HG03139 (cell line): ENCODE results near the gene NFIX.

Experiments used
- ATAC-seq: cut with Tn5 transposase; IDR thresholded peaks from one replicate; pipeline ENCODE4 v1.9.1; 2021; ENCODE audit not compliant: unreplicated experiment

The NFIX gene

GRCh38 chr19:13089139-13089856 is 94.0 kb downstream of the NFIX start:
- ATAC-seq: no peak

GRCh38 chr19:13089857-13090507 is 94.7 kb downstream of the NFIX start:
- no peak for ATAC-seq

GRCh38 chr19:13090511-13091231 is 95.4 kb downstream of the NFIX start:
- no peak for ATAC-seq

DNA sequence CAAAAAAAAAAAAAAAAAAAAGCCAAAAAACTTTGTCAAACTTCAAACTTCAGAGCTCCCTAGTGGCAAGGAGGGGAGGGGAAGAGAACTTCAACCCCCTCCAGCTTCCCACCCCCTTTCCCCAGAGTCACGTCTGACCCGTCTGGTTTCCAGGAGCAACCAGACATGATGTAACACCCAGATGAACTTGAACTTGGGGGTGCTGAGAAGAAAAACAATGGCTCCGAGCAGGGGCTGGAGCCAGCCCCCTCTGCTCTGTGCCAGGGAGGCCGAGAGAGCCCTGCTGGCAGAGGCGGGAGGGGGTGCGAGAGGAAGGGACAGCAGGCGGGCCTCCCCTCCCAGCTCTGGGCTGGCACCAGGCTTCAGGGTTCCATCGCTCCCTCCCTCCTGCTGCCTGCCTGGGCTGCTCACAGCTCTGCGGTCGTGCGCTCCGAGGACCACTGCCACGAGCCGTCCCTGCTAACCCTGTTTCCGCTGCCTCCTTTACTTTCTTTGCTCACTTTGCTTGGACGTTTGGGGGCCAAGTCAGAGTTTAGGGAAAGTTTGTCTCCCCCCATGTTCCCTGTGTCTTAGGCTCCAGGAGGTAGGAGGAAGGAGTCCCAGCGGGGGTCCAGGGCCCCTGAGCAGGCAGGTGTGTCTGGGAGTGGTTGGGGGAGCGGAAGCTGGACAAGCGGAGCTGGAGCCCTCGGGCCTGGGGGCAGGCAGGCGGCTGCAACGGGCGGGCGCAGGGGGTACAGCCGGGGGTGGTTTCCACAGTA is 96.3 kb downstream of the NFIX start:
- ATAC-seq: no peak

GRCh38 chr19:13092158-13092543 is 96.9 kb downstream of the NFIX start:
- no peak for ATAC-seq

DNA sequence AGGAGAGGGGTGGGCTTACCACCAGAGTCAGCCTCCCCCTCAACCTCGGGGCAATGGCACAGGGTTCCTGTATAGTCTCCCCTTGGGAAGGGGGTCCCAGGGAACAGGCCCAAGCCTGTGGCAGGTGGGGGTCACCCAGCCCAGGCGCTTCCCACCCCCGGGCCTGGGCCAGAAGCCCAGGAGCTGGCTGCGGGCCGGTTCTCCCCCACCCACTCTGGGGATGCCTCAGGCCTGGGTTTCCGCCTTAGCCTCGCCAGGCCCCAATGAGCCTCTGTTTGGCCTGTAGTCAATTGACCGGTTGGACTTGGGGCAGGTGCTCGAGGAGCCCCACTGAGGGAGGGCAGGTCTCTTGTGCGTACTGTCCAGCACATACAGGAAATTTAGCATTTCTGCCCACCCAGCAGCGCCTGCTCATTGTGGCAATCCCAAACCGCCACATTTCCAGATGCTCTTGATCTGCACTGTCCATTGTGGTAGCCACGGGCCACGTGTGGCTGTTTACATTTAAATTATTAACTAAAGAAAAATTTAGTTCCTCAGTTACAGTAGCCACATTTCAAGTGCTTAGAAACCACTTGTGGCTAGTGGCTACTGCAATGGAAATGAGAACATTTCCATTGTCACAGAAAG is 97.4 kb downstream of the NFIX start:
- ATAC-seq: no peak

- ATAC-seq: no peak
Measured at GRCh38 chr19:13093407-13094105, 98.3 kb downstream of the NFIX start.

- ATAC-seq: no peak
Measured at GRCh38 chr19:13094106-13094504, 98.8 kb downstream of the NFIX start.

- ATAC-seq: no peak
Measured at GRCh38 chr19:13094771-13095392, 99.6 kb downstream of the NFIX start.

DNA sequence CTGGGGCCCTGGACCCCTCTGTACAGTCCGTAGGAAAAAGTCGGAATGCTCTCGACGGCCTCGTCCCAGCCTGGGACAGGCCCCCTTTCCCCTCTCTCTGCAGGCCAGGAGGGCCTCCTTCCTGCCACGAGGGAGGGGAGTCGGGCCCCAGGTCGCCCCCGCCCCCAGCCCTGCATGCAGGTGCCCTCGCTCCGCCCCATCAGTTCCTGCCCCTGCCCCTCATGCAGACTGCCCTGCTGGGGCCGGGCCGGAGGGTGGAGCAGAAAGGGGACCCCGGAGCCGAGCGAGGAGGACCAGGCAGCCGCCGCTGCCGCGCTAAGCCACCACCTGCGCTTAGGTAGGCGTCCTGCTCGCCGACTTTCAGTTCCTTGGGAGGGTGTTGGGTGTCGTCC is 100.1 kb downstream of the NFIX start:
- ATAC-seq: no peak

GRCh38 chr19:13095934-13096927 is 101.0 kb downstream of the NFIX start:
- no peak for ATAC-seq

DNA sequence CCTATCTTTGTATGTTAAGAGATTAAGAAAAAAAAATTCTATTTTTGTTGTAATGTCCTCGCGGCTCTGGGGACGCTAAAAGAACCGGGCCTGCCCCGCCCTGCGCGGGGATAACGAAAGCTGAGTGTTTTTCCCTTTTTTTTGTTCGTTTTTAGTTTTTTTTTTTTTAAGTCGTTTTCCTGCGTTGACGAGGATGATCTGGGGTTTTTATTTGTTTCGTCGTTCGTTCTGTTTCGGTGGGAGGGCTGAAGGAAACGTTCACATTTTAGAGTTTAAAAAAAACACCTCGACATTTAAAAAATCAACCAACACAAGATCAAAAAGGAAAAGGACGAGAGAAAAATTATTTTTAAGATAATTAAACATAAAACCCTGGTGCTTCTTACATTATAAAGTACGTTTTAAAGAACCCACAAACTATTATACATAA is 101.8 kb downstream of the NFIX start:
- ATAC-seq: no peak

- no peak for ATAC-seq
Measured at GRCh38 chr19:13097463-13098258, 102.4 kb downstream of the NFIX start.

DNA sequence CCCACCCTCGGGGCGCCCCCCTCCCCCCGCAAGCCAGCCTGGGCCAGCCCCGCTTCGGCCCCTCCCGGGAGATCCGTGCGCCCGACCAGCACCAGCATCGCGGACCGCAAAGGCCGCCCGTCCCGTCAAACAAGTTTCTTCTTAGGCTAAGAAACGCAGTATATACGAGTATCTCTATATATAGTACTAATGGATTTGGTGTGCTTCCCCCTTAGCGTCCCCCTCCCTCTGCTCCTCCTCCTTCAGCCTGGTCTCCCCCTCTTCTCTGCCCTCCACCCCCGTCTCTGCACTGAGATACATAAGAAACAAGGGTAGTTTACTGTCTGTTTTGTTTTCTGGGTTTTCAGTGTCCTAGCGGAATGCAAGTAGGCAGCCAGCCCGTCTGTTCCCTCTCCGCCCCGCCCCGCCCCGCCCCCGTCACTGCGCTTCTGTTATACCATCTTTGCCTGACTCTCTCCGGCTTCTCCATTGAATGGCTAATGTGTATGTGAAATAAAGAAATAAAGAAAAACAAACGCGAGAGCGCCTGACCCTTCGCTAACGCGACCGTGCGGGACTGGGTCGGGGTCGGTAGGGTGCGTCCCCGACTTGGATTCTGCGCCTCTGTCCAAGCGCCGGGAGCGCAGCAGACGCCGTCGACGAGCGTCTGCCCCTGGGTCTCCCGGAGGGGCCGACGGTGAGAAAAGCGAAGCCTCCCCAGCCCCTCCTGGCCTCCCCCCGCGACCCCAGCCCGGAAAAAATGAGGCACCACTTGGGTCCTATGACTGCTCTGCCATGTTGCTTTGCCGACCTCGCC is 103.2 kb downstream of the NFIX start:
- ATAC-seq: no peak

DNA sequence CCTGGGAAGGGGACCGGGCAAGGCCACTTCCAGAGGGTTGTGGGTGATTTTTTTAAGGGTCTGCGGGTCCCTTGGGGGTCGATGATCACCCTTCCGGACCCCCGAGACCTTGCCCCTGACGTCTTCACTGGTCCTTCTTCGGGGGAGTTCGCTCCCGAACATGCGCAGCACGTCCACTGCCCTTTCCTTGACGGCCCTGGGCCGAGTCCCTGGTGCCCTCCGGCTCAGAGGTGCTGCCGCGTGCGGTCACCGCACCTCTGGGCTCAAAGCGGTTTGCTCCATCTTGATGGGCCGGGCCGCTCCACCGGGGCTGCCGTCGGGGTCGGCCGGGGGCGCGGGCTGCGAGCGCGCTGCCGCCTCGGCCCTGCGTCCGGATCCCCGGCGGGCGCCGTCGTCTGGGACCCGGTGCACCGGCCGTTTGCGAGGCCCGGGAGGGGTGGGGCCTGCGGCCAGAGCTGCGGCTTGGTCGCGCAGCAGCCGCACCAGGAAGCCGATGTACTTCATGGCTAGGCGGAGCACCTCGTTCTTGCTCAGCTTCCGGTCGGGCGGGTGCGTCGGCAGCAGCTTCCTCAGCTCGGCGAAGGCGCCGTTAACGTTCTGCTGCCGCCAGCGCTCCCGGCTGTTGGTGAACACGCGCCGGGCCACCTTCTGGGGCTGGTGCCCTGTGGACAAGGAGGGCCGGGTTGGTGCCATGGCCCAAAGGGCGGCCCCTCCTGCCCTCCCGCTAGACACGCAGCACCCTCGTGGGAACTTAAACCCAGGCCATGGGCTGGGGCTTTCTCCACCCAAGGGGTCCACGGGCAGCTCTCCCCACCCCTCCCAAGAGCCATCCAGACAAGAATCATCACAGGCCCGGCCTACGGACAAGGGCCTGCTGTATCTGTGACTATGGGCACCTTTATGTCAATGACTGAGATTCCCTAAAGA is 104.1 kb downstream of the NFIX start:
- ATAC-seq: no peak

DNA sequence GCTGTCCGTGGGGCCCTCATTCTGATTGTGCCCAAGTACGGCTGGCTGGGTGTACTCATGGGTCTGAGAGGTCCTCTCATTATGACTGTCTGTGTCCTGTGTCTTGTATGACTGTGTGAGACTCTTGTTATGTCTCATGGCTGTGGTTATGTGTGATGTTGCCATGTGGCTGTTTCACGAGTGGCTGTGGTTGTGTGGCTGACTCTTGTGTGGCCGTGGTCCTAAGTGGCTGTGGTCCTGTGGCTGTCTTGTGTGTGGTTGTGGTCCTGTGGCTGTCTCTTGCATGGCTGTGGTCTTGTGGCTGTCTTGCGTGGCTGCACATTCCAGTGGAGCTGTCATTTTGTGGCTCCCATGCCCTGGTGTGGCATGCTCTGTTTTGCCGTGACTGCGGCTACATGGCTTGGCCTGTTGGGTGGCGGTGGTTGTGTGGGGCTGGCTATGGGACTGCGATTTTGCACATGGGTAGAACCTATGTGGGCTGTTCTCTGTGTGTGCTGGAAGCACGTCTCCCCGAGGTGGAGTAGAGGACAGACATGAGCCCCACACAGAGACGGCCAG is 104.8 kb downstream of the NFIX start:
- ATAC-seq: no peak
